Endothelial cell (in vitro differentiated cells): ENCODE data around the gene CUL1. TPM values are rescaled to one million over a fixed set of nuclear protein-coding genes. Genes with fewer than 3 reads are reported as not detected.

Experiments used
- DNase-seq: peaks from one replicate; pipeline ENCODE4 v3.0.0; 2021; ENCODE audit warnings: low spot score
- H3K27ac Mint-ChIP-seq: one replicate; pipeline ENCODE4 v1.8.0; 2021; ENCODE audit warnings: mixed read lengths, inconsistent platforms; ENCODE audit not compliant: unreplicated experiment
- H3K27me3 Mint-ChIP-seq: one replicate; pipeline ENCODE4 v1.8.0; 2021; ENCODE audit warnings: mild to moderate bottlenecking, moderate library complexity, mixed read lengths, inconsistent platforms; ENCODE audit not compliant: unreplicated experiment
- H3K36me3 Mint-ChIP-seq: one replicate; pipeline ENCODE4 v1.8.0; 2021; ENCODE audit warnings: mild to moderate bottlenecking, low read depth, mixed read lengths, inconsistent platforms; ENCODE audit not compliant: unreplicated experiment
- H3K4me1 Mint-ChIP-seq: one replicate; pipeline ENCODE4 v1.8.0; 2021; ENCODE audit warnings: mild to moderate bottlenecking, mixed read lengths, inconsistent platforms; ENCODE audit not compliant: unreplicated experiment
- H3K4me3 Mint-ChIP-seq: one replicate; pipeline ENCODE4 v1.8.0; 2021; ENCODE audit warnings: mild to moderate bottlenecking, mixed read lengths, inconsistent platforms; ENCODE audit not compliant: unreplicated experiment
- H3K9me3 Mint-ChIP-seq: one replicate; pipeline ENCODE4 v1.8.0; 2021; ENCODE audit warnings: mixed read lengths, inconsistent platforms; ENCODE audit not compliant: unreplicated experiment
- CTCF ChIP-seq: fragments of 200-600 bp; sonication (generic); IDR thresholded peaks from one replicate; pipeline ENCODE4 v1.5.0; 2021; ENCODE audit warnings: antibody characterized with exemption; ENCODE audit not compliant: unreplicated experiment
- total RNA-seq: library from RNA; stranded (reverse); fragmentation: NEBNext Ultra II Directional; extraction: Animal tissue kit (Norgen Biotek cat#: 25700); gene quantifications from one replicate; pipeline ENCODE4 v1.2.1, GENCODE V29; 2021; ENCODE audit not compliant: unreplicated experiment

CUL1 gene
- total RNA-seq, 1 donor from 2014 or later = 54.5 TPM

GRCh38 chr7:148850564-148850963 lies 151.9 kb downstream of the CUL1 start:
- no peak for TF ChIP-seq CTCF
- no peaks in the 10 kb centered on the region for H3K27me3 Mint-ChIP-seq
- no peaks in the 10 kb centered on the region for H3K9me3 Mint-ChIP-seq
- H3K4me3 Mint-ChIP-seq = no peak overlapping the region
- peaks cover 54% of the 10 kb centered on the region for H3K4me1 Mint-ChIP-seq
- DNase-seq = no peak
- H3K36me3 Mint-ChIP-seq = no peaks in the 10 kb centered on the region
- H3K27ac Mint-ChIP-seq = peak overlapping the region; percentile 72

Other genes with a start within 250 kb of the CUL1 start
- gene C7orf33, start 108.1 kb upstream of the CUL1 start, total RNA-seq = not detected
- gene EZH2, start 185.4 kb downstream of the CUL1 start, total RNA-seq = 37.5 TPM